Astrocyte (in vitro differentiated cells and primary cell): Measurements from ENCODE around the gene GLIPR2.

Experiments used
- CTCF ChIP-seq: IDR thresholded peaks from 2 replicates; pipeline ENCODE4 v1.5.1; 2011; ENCODE audit warnings: low read depth, mild to moderate bottlenecking, inconsistent platforms, low read length, moderate library complexity; ENCODE audit not compliant: insufficient read depth
- EZH2 ChIP-seq: IDR thresholded peaks from 2 replicates; pipeline ENCODE4 v1.6.1; 2012; ENCODE audit warnings: mild to moderate bottlenecking, low read length, inconsistent platforms; ENCODE audit not compliant: insufficient read depth

- no peak for TF ChIP-seq CTCF
- TF ChIP-seq EZH2 = no peak
Observed at GRCh38 chr9:36164372-36164771, 27.8 kb downstream of the GLIPR2 start.
